HCT116 (cell line): ENCODE results near the gene TMEM82. TPM values are rescaled to one million over a fixed set of nuclear protein-coding genes. Genes with fewer than 3 reads are reported as not detected.

Experiments used
- ATAC-seq: fragments of 200-7000 bp; cut with Tn5 transposase; 2 replicates; pipeline ENCODE4 v1.9.1; 2020; ENCODE audit warnings: mild to moderate bottlenecking, moderate library complexity
- BruUV-seq: library from RNA; stranded (reverse); fragments of 400-500 nt; replicated peaks from 2 replicates; lab custom pipeline; 2021; lab: Mats Ljungman, UMichigan
- CTCF ChIA-PET: fragments of 300-600 bp; sonication (Branson Sonifier 250); formaldehyde crosslinking; loops from one replicate; lab custom pipeline; 2021; ENCODE audit warnings: antibody characterized with exemption; lab: Charles Lee
- POLR2A ChIA-PET: fragments of 300-600, 350-600 bp; sonication (Branson Sonifier 250); formaldehyde crosslinking; loops from one replicate; lab custom pipeline; 2021; ENCODE audit warnings: antibody characterized with exemption; lab: Charles Lee
- RAD21 ChIA-PET, 2 experiments: fragments of 300-600 bp; sonication (Branson Sonifier 250); formaldehyde crosslinking; loops; one replicate each; lab custom pipeline; 2023; ENCODE audit warnings: low total read pairs in 2 of 2; ENCODE audit not compliant: uncharacterized antibody in 2 of 2, unreplicated experiment in 2 of 2, low non-redundant PET in 1 of 2; lab: Charles Lee
- DNase-seq: peaks from one replicate; pipeline ENCODE4 v3.0.0-alpha.2; 2010; ENCODE audit warnings: low read depth, low spot score
- H2AFZ ChIP-seq: fragments of 200-600 bp; shearing (Covaris generic), sonication (generic); 2 replicates; pipeline ENCODE4 v1.6.1; 2017; ENCODE audit warnings: low read depth, mixed run types, mixed read lengths, antibody characterized with exemption, low read length; ENCODE audit not compliant: poor library complexity, severe bottlenecking
- H3K27ac ChIP-seq: 2 replicates; pipeline ENCODE4 v1.5.1; 2012; ENCODE audit warnings: low read depth, low read length
- H3K27me3 ChIP-seq: fragments of 200-600 bp; sonication (generic); 2 replicates; pipeline ENCODE4 v1.6.1; 2016; ENCODE audit warnings: mixed run types, low read length, mixed read lengths; ENCODE audit not compliant: insufficient read depth
- H3K36me3 ChIP-seq, 2 experiments: fragments of 200-500 bp in 1 of 2; fragments of 200-600 bp in 1 of 2; sonication (Bioruptor generic) in 1 of 2; sonication (generic) in 1 of 2; 2 replicates each; pipeline versions ENCODE4 v1.5.1 to v1.6.1; 2014 to 2016; ENCODE audit warnings: low read length in 2 of 2, inconsistent platforms in 1 of 2, mixed read lengths in 1 of 2, mixed run types in 1 of 2; ENCODE audit not compliant: insufficient read depth in 2 of 2, control insufficient read depth in 1 of 2
- H3K4me1 ChIP-seq, 2 experiments: fragments of 200-600 bp in 1 of 2; sonication (generic) in 1 of 2; 2 replicates each; pipeline versions ENCODE4 v1.5.1 to v1.6.1; 2012 to 2017; ENCODE audit warnings: low read length in 2 of 2, inconsistent platforms in 1 of 2, mild to moderate bottlenecking in 1 of 2, mixed read lengths in 1 of 2, mixed run types in 1 of 2, moderate library complexity in 1 of 2; ENCODE audit not compliant: insufficient read depth in 2 of 2, control insufficient read depth in 1 of 2
- H3K4me2 ChIP-seq: fragments of 200-600 bp; sonication (generic); 2 replicates; pipeline ENCODE4 v1.6.1; 2017; ENCODE audit warnings: mixed run types, low read length, mixed read lengths
- H3K4me3 ChIP-seq, 2 experiments: fragments of 200-600 bp in 1 of 2; sonication (generic) in 1 of 2; replicated peaks in 1 of 2; 2 replicates each; pipeline ENCODE4 v1.5.1; 2011 to 2016; ENCODE audit warnings: low read length in 2 of 2, control low read depth in 1 of 2, low read depth in 1 of 2, mild to moderate bottlenecking in 1 of 2, mixed read lengths in 1 of 2, mixed run types in 1 of 2
- H3K79me2 ChIP-seq: fragments of 200-600 bp; sonication (generic); 2 replicates; pipeline ENCODE4 v1.6.1; 2017; ENCODE audit warnings: mild to moderate bottlenecking, mixed run types, low read length, moderate library complexity, mixed read lengths; ENCODE audit not compliant: insufficient read depth
- H3K9ac ChIP-seq: fragments of 200-600 bp; sonication (generic); 2 replicates; pipeline ENCODE4 v1.6.1; 2016; ENCODE audit warnings: low read length, mixed read lengths
- H3K9me2 ChIP-seq: fragments of 200-600 bp; sonication (generic), shearing (Covaris generic); 2 replicates; pipeline ENCODE4 v1.6.1; 2017; ENCODE audit warnings: mixed run types, mild to moderate bottlenecking, moderate library complexity; ENCODE audit not compliant: insufficient read depth
- H3K9me3 ChIP-seq, 2 experiments: fragments of 200-500 bp in 1 of 2; fragments of 200-600 bp in 1 of 2; sonication (Bioruptor generic) in 1 of 2; sonication (generic) in 1 of 2; 2 replicates each; pipeline ENCODE4 v1.6.1; 2014 to 2017; ENCODE audit warnings: low read length in 2 of 2, mixed read lengths in 2 of 2, inconsistent platforms in 1 of 2, low read depth in 1 of 2, mild to moderate bottlenecking in 1 of 2, mixed run types in 1 of 2, moderate library complexity in 1 of 2; ENCODE audit not compliant: control insufficient read depth in 1 of 2, insufficient read depth in 1 of 2
- H4K20me1 ChIP-seq: fragments of 200-600 bp; sonication (generic), shearing (Covaris generic); 2 replicates; pipeline ENCODE4 v1.6.1; 2017; ENCODE audit warnings: mixed run types, mild to moderate bottlenecking, moderate library complexity; ENCODE audit not compliant: insufficient read depth
- CBX3 ChIP-seq: IDR thresholded peaks from 2 replicates; pipeline ENCODE4 v1.6.1; 2012; ENCODE audit warnings: low read depth
- EGR1 ChIP-seq: IDR thresholded peaks from 2 replicates; pipeline ENCODE4 v1.6.1; 2012; ENCODE audit warnings: low read depth
- ELF1 ChIP-seq: IDR thresholded peaks from 2 replicates; pipeline ENCODE4 v1.6.1; 2012; ENCODE audit warnings: low read depth, borderline replicate concordance
- EZH2phosphoT487 ChIP-seq: fragments of 200-600 bp; IDR thresholded peaks from 2 replicates; pipeline ENCODE4 v1.6.1; 2018; ENCODE audit warnings: antibody characterized with exemption, borderline replicate concordance
- FOSL1 ChIP-seq: IDR thresholded peaks from 2 replicates; pipeline ENCODE4 v1.6.1; 2012; ENCODE audit warnings: low read depth
- JUND ChIP-seq: IDR thresholded peaks from 2 replicates; pipeline ENCODE4 v1.6.1; 2012
- MAX ChIP-seq: IDR thresholded peaks from 2 replicates; pipeline ENCODE4 v1.6.1; 2012
- POLR2AphosphoS5 ChIP-seq: IDR thresholded peaks from 2 replicates; pipeline ENCODE4 v1.6.1; 2011; ENCODE audit warnings: mild to moderate bottlenecking, low read depth, low read length, moderate library complexity
- RAD21 ChIP-seq: IDR thresholded peaks from 2 replicates; pipeline ENCODE4 v1.6.1; 2012; ENCODE audit warnings: low read depth, mild to moderate bottlenecking
- SIN3A ChIP-seq: IDR thresholded peaks from 2 replicates; pipeline ENCODE4 v1.6.1; 2012; ENCODE audit warnings: low read depth
- YY1 ChIP-seq: IDR thresholded peaks from 2 replicates; pipeline ENCODE4 v1.6.1; 2011; ENCODE audit warnings: low read length, low read depth, moderate library complexity, mild to moderate bottlenecking; ENCODE audit not compliant: insufficient replicate concordance; ENCODE audit errors: extremely low read depth
- ZFX ChIP-seq: fragments of 450-650 bp; IDR thresholded peaks from 2 replicates; pipeline ENCODE4 v1.6.1; 2017
- intact Hi-C: fragments of 100-400 bp; cut with micrococcal nuclease; formaldehyde crosslinking; loops from 2 replicates; pipeline ENCODE4 v1.10.0; 2022
- total RNA-seq: library from RNA; stranded (reverse); gene quantifications from one replicate; pipeline ENCODE4 v1.2.1, GENCODE V29; 2021; ENCODE audit not compliant: unreplicated experiment
- TF ChIP-seq, protein P1 (sequence below): IDR thresholded peaks from 2 replicates; pipeline ENCODE4 v1.6.1; 2011; ENCODE audit warnings: mild to moderate bottlenecking, low read length, moderate library complexity; ENCODE audit not compliant: insufficient replicate concordance; ENCODE audit errors: extremely low read depth
- TF ChIP-seq, protein P2 (sequence below), 3 experiments: fragments of 200-600 bp in 1 of 3; sonication (generic) in 1 of 3; IDR thresholded peaks in 2 of 3; conservative IDR thresholded peaks in 1 of 3; 2 replicates each; pipeline ENCODE4 v1.5.1; 2012 to 2017; ENCODE audit warnings: low read depth in 2 of 3, low read length in 2 of 3, antibody characterized with exemption in 1 of 3, borderline replicate concordance in 1 of 3, control low read depth in 1 of 3, mild to moderate bottlenecking in 1 of 3, mixed read lengths in 1 of 3, mixed run types in 1 of 3, moderate library complexity in 1 of 3; ENCODE audit not compliant: insufficient read depth in 1 of 3

TMEM82 gene
- total RNA-seq, 1 experiment from 2014 or later, result not detected

DNA sequence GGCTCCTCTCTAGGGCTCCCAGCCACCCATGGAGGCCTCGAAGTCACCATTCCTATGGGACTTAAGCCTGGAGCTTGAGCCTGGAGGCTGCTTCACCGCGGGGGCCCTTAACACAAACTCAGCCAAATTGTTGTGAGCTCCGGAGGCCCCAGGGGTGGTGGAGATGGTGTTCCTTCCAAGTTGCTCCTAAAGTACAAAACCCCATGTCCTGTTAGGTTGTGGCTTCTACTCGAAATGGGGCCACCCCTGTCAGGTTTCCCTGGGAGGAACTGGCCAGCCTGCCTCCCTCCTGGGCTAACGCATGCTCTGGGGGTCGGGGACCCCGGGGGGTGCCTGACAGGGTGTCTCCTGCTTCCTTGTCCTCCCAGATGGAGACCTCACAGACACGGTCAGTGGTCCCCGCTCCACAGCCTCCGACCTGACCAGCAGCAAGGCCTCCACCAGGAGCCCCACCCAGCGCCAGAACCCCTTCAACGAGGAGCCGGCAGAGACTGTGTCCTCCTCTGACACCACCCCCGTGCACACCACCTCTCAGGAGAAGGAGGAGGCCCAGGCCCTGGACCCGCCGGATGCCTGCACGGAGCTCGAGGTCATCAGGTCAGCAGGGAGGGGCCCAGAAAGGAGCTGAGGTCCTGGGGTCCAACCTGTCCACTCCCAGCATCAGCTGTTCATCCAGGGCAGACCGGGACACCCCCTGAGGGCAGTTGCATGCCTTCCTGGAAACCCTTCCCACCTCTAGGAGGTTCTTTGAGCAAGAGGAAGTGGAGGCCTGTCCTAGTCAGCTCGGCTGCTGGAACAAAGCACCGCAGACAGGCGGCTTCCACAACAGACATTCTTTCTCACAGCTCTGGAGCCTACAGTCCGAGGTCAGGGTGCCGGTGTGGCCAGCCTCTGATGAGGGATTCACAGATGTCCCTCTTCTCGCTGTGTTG lies 17.1 kb upstream of the TMEM82 start (continued):
- TF ChIP-seq YY1 (no peak), RAD21 (no peak), ZFX (no peak)
- TF ChIP-seq, protein P1, sequence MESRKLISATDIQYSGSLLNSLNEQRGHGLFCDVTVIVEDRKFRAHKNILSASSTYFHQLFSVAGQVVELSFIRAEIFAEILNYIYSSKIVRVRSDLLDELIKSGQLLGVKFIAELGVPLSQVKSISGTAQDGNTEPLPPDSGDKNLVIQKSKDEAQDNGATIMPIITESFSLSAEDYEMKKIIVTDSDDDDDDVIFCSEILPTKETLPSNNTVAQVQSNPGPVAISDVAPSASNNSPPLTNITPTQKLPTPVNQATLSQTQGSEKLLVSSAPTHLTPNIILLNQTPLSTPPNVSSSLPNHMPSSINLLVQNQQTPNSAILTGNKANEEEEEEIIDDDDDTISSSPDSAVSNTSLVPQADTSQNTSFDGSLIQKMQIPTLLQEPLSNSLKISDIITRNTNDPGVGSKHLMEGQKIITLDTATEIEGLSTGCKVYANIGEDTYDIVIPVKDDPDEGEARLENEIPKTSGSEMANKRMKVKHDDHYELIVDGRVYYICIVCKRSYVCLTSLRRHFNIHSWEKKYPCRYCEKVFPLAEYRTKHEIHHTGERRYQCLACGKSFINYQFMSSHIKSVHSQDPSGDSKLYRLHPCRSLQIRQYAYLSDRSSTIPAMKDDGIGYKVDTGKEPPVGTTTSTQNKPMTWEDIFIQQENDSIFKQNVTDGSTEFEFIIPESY, result no peak

DNA sequence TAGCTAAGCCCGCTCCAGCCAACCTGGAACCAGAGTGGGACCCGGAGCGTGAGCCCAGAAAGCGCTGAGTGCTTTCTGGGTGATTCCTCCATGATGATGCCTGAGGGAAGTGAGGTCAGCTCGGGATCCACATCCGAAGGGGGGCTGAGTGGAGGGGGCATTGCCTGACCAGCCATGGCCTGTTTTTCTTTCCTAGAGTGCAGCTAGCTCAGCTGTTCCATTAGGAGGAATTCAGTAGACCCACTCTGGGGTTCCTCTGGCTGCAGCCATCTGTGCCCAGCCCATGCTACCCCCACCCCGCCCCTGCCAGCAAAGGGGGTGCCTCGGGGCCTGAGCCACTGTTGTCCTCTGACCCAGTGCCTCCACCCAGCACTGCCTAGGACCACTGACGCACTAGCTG lies 15.8 kb upstream of the TMEM82 start:
- RAD21 ChIA-PET, result no interaction called here
- peaks cover 0 to 5% of the 10 kb centered on the region in 2 experiments; a peak in 1 of 4 replicates for H3K4me1 ChIP-seq
- H3K9me2 ChIP-seq, result no peaks in the 10 kb centered on the region
- no TSS peak for BruUV-seq
- H3K79me2 ChIP-seq, result no peaks in the 10 kb centered on the region
- DNase-seq, result no peak
- TF ChIP-seq SIN3A, result no peak
- TF ChIP-seq POLR2AphosphoS5, result no peak
- no peak for TF ChIP-seq JUND
- TF ChIP-seq EZH2phosphoT487, result no peak
- TF ChIP-seq MAX, result no peak
- no peak for TF ChIP-seq EGR1
- TF ChIP-seq ELF1, result no peak
- TF ChIP-seq CBX3, result no peak
- no peak for TF ChIP-seq FOSL1
- no peak for TF ChIP-seq RAD21
- TF ChIP-seq, protein P2, sequence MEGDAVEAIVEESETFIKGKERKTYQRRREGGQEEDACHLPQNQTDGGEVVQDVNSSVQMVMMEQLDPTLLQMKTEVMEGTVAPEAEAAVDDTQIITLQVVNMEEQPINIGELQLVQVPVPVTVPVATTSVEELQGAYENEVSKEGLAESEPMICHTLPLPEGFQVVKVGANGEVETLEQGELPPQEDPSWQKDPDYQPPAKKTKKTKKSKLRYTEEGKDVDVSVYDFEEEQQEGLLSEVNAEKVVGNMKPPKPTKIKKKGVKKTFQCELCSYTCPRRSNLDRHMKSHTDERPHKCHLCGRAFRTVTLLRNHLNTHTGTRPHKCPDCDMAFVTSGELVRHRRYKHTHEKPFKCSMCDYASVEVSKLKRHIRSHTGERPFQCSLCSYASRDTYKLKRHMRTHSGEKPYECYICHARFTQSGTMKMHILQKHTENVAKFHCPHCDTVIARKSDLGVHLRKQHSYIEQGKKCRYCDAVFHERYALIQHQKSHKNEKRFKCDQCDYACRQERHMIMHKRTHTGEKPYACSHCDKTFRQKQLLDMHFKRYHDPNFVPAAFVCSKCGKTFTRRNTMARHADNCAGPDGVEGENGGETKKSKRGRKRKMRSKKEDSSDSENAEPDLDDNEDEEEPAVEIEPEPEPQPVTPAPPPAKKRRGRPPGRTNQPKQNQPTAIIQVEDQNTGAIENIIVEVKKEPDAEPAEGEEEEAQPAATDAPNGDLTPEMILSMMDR (IDR thresholded peaks at IDR 0.05 in 2 of 3, conservative IDR thresholded peaks at IDR 0.05 in 1 of 3; ENCODE audit: borderline replicate concordance in 1 of 3, insufficient read depth in 1 of 3, low read depth in 2 of 3, low read length in 2 of 3), result no peak
- TF ChIP-seq, all 23 proteins: peak for 0
- H3K9ac ChIP-seq, result no peak overlapping the region
- no peaks in the 10 kb centered on the region for H4K20me1 ChIP-seq
- no peaks in the 10 kb centered on the region for H3K27me3 ChIP-seq
- H3K9me3 ChIP-seq, result no peaks in the 10 kb centered on the region
- intact Hi-C loops, result no loop called here
- POLR2A ChIA-PET, result no interaction called here
- ATAC-seq, result no peak
- H3K4me2 ChIP-seq, result no peak overlapping the region
- H3K36me3 ChIP-seq, result peaks cover 0 to 3% of the 10 kb centered on the region in 2 experiments; a peak in 1 of 4 replicates
- no peak overlapping the region for H3K4me3 ChIP-seq
- H3K27ac ChIP-seq, result no peak overlapping the region
- H2AFZ ChIP-seq, result no peak overlapping the region
- CTCF ChIA-PET, result interaction anchor here (1.4 kb wide), 1 partner anchor 15 kb away, joined by 4 read pairs; no protein-coding TSS in a partner anchor
